Measurements from ENCODE around the gene ENDOV. TPM values are rescaled to one million over a fixed set of nuclear protein-coding genes. Genes with fewer than 3 reads are reported as not detected.

The ENDOV gene
- total RNA-seq, 1 donor from 2014 or later = 11.8 TPM

GRCh38 chr17:80478487-80479245 is 63.7 kb downstream of the ENDOV start:
- intact Hi-C loops (cut with DNase I) = no loop called here

GRCh38 chr17:80479246-80479566 is 64.2 kb downstream of the ENDOV start:
- Histone ChIP-seq H3K9me3 (no peaks in the 10 kb centered on the region), H3K27ac (no peak overlapping the region), H3K27me3 (peaks cover 34% of the 10 kb centered on the region), H3K4me1 (peaks cover 48% of the 10 kb centered on the region), H3K4me3 (no peak overlapping the region), H3K36me3 (no peaks in the 10 kb centered on the region)
- intact Hi-C loops (cut with DNase I) = no loop called here
- TF ChIP-seq POLR2A (IDR thresholded peaks at IDR 0.05) = no peak
- TF ChIP-seq CTCF (IDR thresholded peaks at IDR 0.05) = no peak
- TF ChIP-seq POLR2AphosphoS5 (IDR thresholded peaks at IDR 0.05; ENCODE audit: insufficient read depth in 1 of 2, low read depth in 1 of 2) = no peak
- DNase-seq (ENCODE audit: extremely low spot score in 2 of 2) = no peak

More at GRCh38 chr17:80478487-80479245, 63.7 kb downstream of the ENDOV start:
- H3K27me3 ChIP-seq = peaks cover 34% of the 10 kb centered on the region
- no peak for TF ChIP-seq POLR2AphosphoS5 (IDR thresholded peaks at IDR 0.05; ENCODE audit: insufficient read depth in 1 of 2, low read depth in 1 of 2)
- TF ChIP-seq POLR2A (IDR thresholded peaks at IDR 0.05) = no peak
- no peak for TF ChIP-seq CTCF (IDR thresholded peaks at IDR 0.05)
- no peaks in the 10 kb centered on the region for H3K9me3 ChIP-seq
- H3K36me3 ChIP-seq = no peaks in the 10 kb centered on the region
- peak overlapping the region; percentile 18 to 37 for H3K4me3 ChIP-seq
- H3K27ac ChIP-seq = no peak overlapping the region
- DNase-seq (ENCODE audit: extremely low spot score in 2 of 2) = no peak
- peaks cover 48% of the 10 kb centered on the region for H3K4me1 ChIP-seq

- H3K27me3 ChIP-seq = peaks cover 28% of the 10 kb centered on the region
- no peak for DNase-seq (ENCODE audit: extremely low spot score in 2 of 2)
Measured at GRCh38 chr17:80480248-80480647, 65.3 kb downstream of the ENDOV start.

GRCh38 chr17:80481284-80482057 is 66.5 kb downstream of the ENDOV start:
- no peaks in the 10 kb centered on the region for H3K36me3 ChIP-seq
- intact Hi-C loops (cut with DNase I) = no loop called here
- no peak overlapping the region for H3K27ac ChIP-seq
- no peaks in the 10 kb centered on the region for H3K9me3 ChIP-seq
- no peak for TF ChIP-seq CTCF (IDR thresholded peaks at IDR 0.05)
- no peak for TF ChIP-seq POLR2AphosphoS5 (IDR thresholded peaks at IDR 0.05; ENCODE audit: insufficient read depth in 1 of 2, low read depth in 1 of 2)
- TF ChIP-seq POLR2A (IDR thresholded peaks at IDR 0.05) = no peak
- H3K4me3 ChIP-seq = no peak overlapping the region
- peaks cover 22% of the 10 kb centered on the region for H3K27me3 ChIP-seq
- DNase-seq (ENCODE audit: extremely low spot score in 2 of 2) = no peak
- peaks cover 28% of the 10 kb centered on the region for H3K4me1 ChIP-seq

More at GRCh38 chr17:80480248-80480647, 65.3 kb downstream of the ENDOV start:
- intact Hi-C loops (cut with DNase I) = no loop called here
- TF ChIP-seq POLR2A (IDR thresholded peaks at IDR 0.05) (no peak), POLR2AphosphoS5 (IDR thresholded peaks at IDR 0.05; ENCODE audit: insufficient read depth in 1 of 2, low read depth in 1 of 2) (no peak), CTCF (IDR thresholded peaks at IDR 0.05) (no peak)
- Histone ChIP-seq H3K4me3 (no peak overlapping the region), H3K36me3 (no peaks in the 10 kb centered on the region), H3K9me3 (no peaks in the 10 kb centered on the region), H3K27ac (no peak overlapping the region), H3K4me1 (peaks cover 38% of the 10 kb centered on the region)

GRCh38 chr17:80482058-80482318 is 67.0 kb downstream of the ENDOV start:
- TF ChIP-seq POLR2A (IDR thresholded peaks at IDR 0.05) (no peak), POLR2AphosphoS5 (IDR thresholded peaks at IDR 0.05; ENCODE audit: insufficient read depth in 1 of 2, low read depth in 1 of 2) (no peak), CTCF (IDR thresholded peaks at IDR 0.05) (no peak)
- intact Hi-C loops (cut with DNase I) = no loop called here
- H3K4me1 ChIP-seq = peaks cover 23% of the 10 kb centered on the region

More at GRCh38 chr17:80482058-80482318, 67.0 kb downstream of the ENDOV start:
- H3K9me3 ChIP-seq = no peaks in the 10 kb centered on the region
- H3K27me3 ChIP-seq = peaks cover 17% of the 10 kb centered on the region
- no peak for DNase-seq (ENCODE audit: extremely low spot score in 2 of 2)
- no peak overlapping the region for H3K4me3 ChIP-seq
- H3K36me3 ChIP-seq = no peaks in the 10 kb centered on the region
- H3K27ac ChIP-seq = no peak overlapping the region
